MM.1S (cell line): ENCODE data around the gene FAM219A.

Experiments
- DNase-seq: peaks from one replicate; pipeline ENCODE4 v3.0.0-alpha.2; 2015
- H2AFZ ChIP-seq: fragments of 300-600 bp; sonication (generic); 2 replicates; pipeline ENCODE4 v1.6.0; 2016; ENCODE audit warnings: antibody characterized with exemption, low read length
- H3F3A ChIP-seq: fragments of 300-600 bp; sonication (generic); 2 replicates; pipeline ENCODE4 v1.6.1; 2016; ENCODE audit warnings: mild to moderate bottlenecking, antibody characterized with exemption, low read length, moderate library complexity, mixed read lengths; ENCODE audit not compliant: insufficient read depth
- H3K27ac ChIP-seq: fragments of 300-600 bp; sonication (generic); 2 replicates; pipeline ENCODE4 v1.5.1; 2016; ENCODE audit warnings: mild to moderate bottlenecking, low read length
- H3K27me3 ChIP-seq: fragments of 300-600 bp; sonication (generic); replicated peaks from 2 replicates; pipeline ENCODE4 v1.6.0; 2016; ENCODE audit warnings: low read length; ENCODE audit not compliant: insufficient read depth
- H3K36me3 ChIP-seq: fragments of 300-600 bp; sonication (generic); replicated peaks from 2 replicates; pipeline ENCODE4 v1.6.1; 2016; ENCODE audit warnings: mild to moderate bottlenecking, low read length, mixed read lengths; ENCODE audit not compliant: insufficient read depth
- H3K4me1 ChIP-seq: fragments of 300-600 bp; sonication (generic); 2 replicates; pipeline ENCODE4 v1.6.1; 2016; ENCODE audit warnings: low read length, mixed read lengths
- H3K4me2 ChIP-seq: fragments of 300-600 bp; sonication (generic); 2 replicates; pipeline ENCODE4 v1.6.0; 2016; ENCODE audit warnings: low read depth, low read length
- H3K4me3 ChIP-seq: fragments of 300-600 bp; sonication (generic); 2 replicates; pipeline ENCODE4 v1.5.1; 2016; ENCODE audit warnings: low read length, mixed read lengths
- H3K79me2 ChIP-seq: fragments of 300-600 bp; sonication (generic); 2 replicates; pipeline ENCODE4 v1.6.1; 2016; ENCODE audit warnings: mixed run types, low read length, mixed read lengths
- H3K9ac ChIP-seq: fragments of 300-600 bp; sonication (generic); 2 replicates; pipeline ENCODE4 v1.6.1; 2016; ENCODE audit warnings: low read length, mixed read lengths
- H3K9me2 ChIP-seq: fragments of 300-600 bp; sonication (generic); replicated peaks from 2 replicates; pipeline ENCODE4 v1.6.1; 2016; ENCODE audit warnings: mild to moderate bottlenecking, low read length, mixed read lengths; ENCODE audit not compliant: insufficient read depth
- H3K9me3 ChIP-seq: fragments of 300-600 bp; sonication (generic); replicated peaks from 2 replicates; pipeline ENCODE4 v1.6.1; 2016; ENCODE audit warnings: mild to moderate bottlenecking, low read length, mixed read lengths; ENCODE audit not compliant: insufficient read depth
- H4K20me1 ChIP-seq: fragments of 300-600 bp; sonication (generic); 2 replicates; pipeline ENCODE4 v1.6.1; 2016; ENCODE audit warnings: mild to moderate bottlenecking, low read length, moderate library complexity, mixed read lengths; ENCODE audit not compliant: insufficient read depth
- CTCF ChIP-seq: fragments of 300-600 bp; sonication (generic); IDR thresholded peaks from 2 replicates; pipeline ENCODE4 v1.5.1; 2016; ENCODE audit warnings: antibody characterized with exemption, low read length, mixed read lengths
- EZH2 ChIP-seq: fragments of 300-600 bp; sonication (generic); optimal IDR thresholded peaks from 2 replicates; pipeline ENCODE3; 2017; ENCODE audit warnings: low read depth, mild to moderate bottlenecking, antibody characterized with exemption, low read length, mixed read lengths
- EZH2phosphoT487 ChIP-seq: fragments of 300-600 bp; sonication (generic); IDR thresholded peaks from 2 replicates; pipeline ENCODE4 v1.6.1; 2018; ENCODE audit warnings: antibody characterized with exemption, low read length

Gene FAM219A

DNA sequence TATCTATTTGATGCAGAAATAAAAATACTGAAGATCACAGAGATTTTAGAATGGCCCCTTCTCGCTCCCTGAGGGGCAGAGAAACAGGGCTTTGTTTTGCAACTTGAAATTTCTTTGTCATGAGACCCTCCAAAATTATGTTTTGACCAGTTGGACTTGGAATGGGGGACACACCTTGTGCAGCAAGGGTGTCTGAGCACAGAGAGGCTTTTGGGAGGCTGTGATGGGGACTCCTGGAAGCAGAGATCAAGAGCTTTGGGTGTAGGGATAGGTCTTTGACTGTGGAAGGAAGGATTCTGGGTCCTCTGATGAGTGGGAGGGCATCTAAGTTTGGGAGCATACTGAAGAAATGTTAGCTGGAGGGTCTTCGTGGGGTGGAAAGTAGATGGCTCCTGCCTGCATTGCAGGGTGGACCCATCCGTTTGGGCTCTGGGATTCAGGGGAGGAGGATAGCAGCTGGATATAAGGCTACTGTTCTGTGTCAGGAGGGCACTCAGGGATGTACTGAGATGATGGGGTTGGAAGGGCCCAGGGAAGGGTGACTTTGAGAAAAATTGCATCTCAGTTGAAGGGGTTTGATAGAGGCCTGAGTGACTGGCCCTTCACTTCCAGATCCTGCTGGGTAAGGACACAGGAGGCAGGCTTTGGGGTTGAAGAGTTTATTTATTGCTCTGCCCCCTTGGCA, 79.9 kb downstream of the FAM219A start:
- no peaks in the 10 kb centered on the region for H4K20me1 ChIP-seq
- peaks cover 14% of the 10 kb centered on the region for H3K4me1 ChIP-seq
- H3K9me3 ChIP-seq: no peaks in the 10 kb centered on the region
- H3K36me3 ChIP-seq: no peaks in the 10 kb centered on the region
- DNase-seq: no peak
- no peaks in the 10 kb centered on the region for H3K9me2 ChIP-seq
- H3K4me2 ChIP-seq: no peak overlapping the region
- H3K4me3 ChIP-seq: no peak overlapping the region
- H2AFZ ChIP-seq: no peak overlapping the region
- no peaks in the 10 kb centered on the region; the same call in 1 of the 2 replicates for H3F3A ChIP-seq
- no peaks in the 10 kb centered on the region for H3K79me2 ChIP-seq
- H3K9ac ChIP-seq: no peak overlapping the region
- H3K27me3 ChIP-seq: no peaks in the 10 kb centered on the region
- TF ChIP-seq CTCF: no peak
- TF ChIP-seq EZH2phosphoT487: no peak
- no peak for TF ChIP-seq EZH2
- H3K27ac ChIP-seq: no peak overlapping the region

- no peaks in the 10 kb centered on the region for H4K20me1 ChIP-seq
- TF ChIP-seq EZH2 (no peak), CTCF (no peak), EZH2phosphoT487 (no peak)
- DNase-seq: no peak
These were observed 81.0 kb downstream of the FAM219A start for GRCh38 chr9:34377404-34377746.

GRCh38 chr9:34376596-34377403, 81.6 kb downstream of the FAM219A start, which contains the start of gene MYORG:
Gene MYORG, minus strand, starts transcription at chr9:34376898. Its CDS starts 3,955 bp downstream, at chr9:34372943.
- Histone ChIP-seq H3K4me2 (peak within 1 kb of the TSS; percentile 93), H3K9ac (peak within 1 kb of the TSS; percentile 58), H3K79me2 (no peaks in the 10 kb centered on the region), H4K20me1 (no peaks in the 10 kb centered on the region), H3K27me3 (no peaks in the 10 kb centered on the region), H3K9me2 (no peaks in the 10 kb centered on the region), H3K36me3 (no peaks in the 10 kb centered on the region), H3K9me3 (no peaks in the 10 kb centered on the region), H3F3A (no peaks in the 10 kb centered on the region; the same call in 1 of the 2 replicates), H3K4me1 (peaks cover 14% of the 10 kb centered on the region), H3K4me3 (peak within 1 kb of the TSS; percentile 83), H2AFZ (peak within 1 kb of the TSS; percentile 89), H3K27ac (peak within 1 kb of the TSS; percentile 8; the same call in 1 of the 2 replicates)
- DNase-seq: peak; percentile 98
- TF ChIP-seq EZH2 (no peak), EZH2phosphoT487 (no peak), CTCF (no peak)

More at GRCh38 chr9:34377404-34377746, 81.0 kb downstream of the FAM219A start:
- Histone ChIP-seq H2AFZ (peak overlapping the region; percentile 89), H3K27ac (no peak overlapping the region), H3F3A (no peaks in the 10 kb centered on the region; the same call in 1 of the 2 replicates), H3K9me2 (no peaks in the 10 kb centered on the region), H3K4me1 (peaks cover 14% of the 10 kb centered on the region), H3K9ac (peak overlapping the region; percentile 48; the same call in 1 of the 2 replicates), H3K4me2 (peak overlapping the region; percentile 93), H3K27me3 (no peaks in the 10 kb centered on the region), H3K79me2 (no peaks in the 10 kb centered on the region), H3K9me3 (no peaks in the 10 kb centered on the region), H3K36me3 (no peaks in the 10 kb centered on the region), H3K4me3 (peak overlapping the region; percentile 83)
